Right renal cortex interstitium (tissue), 3 donors: ENCODE measurements around the gene VPS41. TPM values are rescaled to one million over a fixed set of nuclear protein-coding genes. Genes with fewer than 3 reads are reported as not detected.
"Not testable (repeated sequence)": the region's sequence is repeated elsewhere in the genome, so short reads cannot be mapped to it uniquely, and the experiment has no call there.

Experiments
- DNase-seq, 3 donors: peaks; one replicate each; pipeline ENCODE4 v3.0.0-alpha.2; 2013; ENCODE audit warnings: low read depth in 3 of 3, low spot score in 2 of 3
- polyA plus RNA-seq, 3 donors: library from polyadenylated mRNA; unstranded; fragments of 120-200 nt; gene quantifications; one replicate each; pipeline ENCODE4 v1.2.1, GENCODE V29; 2013; ENCODE audit not compliant: insufficient read length in 3 of 3

Gene VPS41
- 10 to 100 TPM; 79.0 to 86.2 (median 85.8) TPM for polyA plus RNA-seq

DNA sequence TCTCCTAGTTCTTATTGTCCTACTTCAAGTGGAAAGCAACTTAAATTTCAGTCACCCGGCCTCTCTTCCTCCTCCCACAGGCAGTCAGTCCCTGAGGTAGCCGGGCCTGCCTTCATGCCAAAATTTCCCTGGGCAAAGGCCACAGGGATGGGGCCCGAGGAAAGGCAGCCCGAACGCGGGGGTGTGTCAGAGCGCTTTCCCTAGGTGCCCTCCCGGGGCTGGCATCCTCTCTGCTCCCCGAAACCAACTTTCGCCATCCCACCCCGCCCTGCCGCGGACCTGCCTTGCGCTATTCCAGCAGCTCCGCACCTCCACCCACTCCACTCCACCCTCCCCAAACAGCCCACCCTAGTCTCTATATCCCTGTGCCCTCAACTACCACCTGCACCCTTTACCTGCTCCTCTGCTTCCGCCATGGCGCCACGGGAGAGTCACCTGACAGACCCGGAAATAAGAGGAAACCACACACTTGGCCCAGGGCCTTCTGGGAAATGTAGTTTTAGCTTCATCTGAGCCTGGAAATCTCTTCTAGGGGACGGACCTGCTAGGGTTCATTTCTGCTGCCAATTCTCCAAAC is at the start of gene VPS41:
TSS of gene VPS41 (minus strand) at position 433 of the 577 bp plus-strand sequence. CDS start at position 416, 17 bp downstream.
- DNase-seq = peak in 2 of 3 donors; percentile 69 to 76

DNA sequence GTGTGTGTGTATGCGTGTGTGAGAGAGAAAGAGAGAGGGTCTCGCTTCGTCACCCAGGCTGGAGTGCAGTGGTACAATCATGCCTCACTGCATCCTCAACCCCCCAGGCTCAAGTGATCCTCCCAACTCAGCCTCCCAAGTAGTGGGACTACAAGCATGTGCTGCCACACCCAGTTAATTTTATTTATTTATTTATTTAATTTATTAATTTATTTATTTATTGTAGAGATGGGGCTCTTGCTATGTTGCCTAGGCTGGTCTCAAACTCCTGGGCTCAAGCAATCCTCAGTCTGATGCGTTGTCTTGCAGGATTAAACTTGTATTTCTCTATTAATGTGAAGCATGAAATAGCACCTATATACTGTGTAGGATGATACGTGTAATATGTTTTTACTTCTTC is 46.9 kb upstream of the VPS41 start:
- no peak for DNase-seq

DNA sequence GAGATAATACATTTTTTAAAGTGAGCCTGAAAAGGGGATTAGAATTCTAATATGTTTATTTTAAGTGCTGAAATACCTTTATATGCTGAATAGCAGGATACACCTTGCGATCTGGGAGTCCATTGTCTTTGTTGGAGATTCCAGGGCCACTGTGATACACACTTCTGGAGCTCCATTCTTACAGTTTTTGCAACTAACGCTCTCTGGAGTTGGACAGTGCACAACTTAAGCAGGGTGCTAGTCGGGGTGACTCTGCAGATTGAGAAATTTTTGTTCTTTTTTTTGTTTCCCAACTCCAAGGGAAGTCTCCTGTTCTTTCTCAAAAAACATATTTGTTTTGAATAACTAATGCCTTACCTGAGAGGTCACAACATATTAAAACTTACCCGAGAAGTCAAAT is 45.0 kb upstream of the VPS41 start:
- DNase-seq = no peak

GRCh38 chr7:38953227-38953626 is 44.2 kb upstream of the VPS41 start:
- DNase-seq = no peak

DNA sequence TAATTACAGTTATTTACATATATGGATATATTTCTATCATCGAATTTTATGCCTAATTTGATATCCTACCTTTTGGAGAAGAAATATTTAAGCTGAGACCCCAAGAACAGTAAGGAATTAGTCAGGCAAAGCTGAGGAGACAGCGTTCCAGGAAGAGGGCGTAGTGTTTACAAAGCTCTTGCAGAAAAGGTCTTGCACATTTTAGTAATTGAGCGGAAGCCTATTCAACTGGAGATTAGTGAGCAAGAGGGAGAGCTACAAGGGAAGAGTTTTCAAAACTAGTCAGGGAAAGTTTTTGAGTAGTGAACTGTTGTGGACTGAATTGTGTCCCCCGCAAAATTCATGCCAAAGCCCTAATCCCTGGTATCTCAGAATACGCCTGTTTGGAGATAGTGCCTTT is 42.2 kb upstream of the VPS41 start:
- DNase-seq = no peak

GRCh38 chr7:38950309-38950708 is 41.3 kb upstream of the VPS41 start:
- no peak for DNase-seq

DNA sequence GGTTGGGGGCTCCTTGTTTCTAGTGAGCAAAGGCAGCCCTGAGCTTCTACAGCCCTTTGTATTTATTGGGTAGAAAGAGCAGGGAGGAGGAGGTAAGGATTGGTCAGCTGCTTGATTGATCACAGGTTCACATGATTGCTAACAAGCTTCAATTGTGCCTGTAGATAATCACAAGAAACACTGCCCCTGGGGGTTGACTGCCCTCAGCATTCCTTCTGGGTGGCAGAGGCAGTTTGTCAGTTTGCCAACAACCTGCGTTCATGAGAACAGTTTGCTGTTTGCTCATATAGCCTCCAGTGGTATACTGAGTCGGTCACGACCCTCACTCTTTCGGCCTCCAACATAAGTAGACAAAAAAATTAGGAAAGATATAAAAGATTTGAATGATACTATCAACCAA is 38.5 kb upstream of the VPS41 start:
- DNase-seq = not testable (repeated sequence)

DNA sequence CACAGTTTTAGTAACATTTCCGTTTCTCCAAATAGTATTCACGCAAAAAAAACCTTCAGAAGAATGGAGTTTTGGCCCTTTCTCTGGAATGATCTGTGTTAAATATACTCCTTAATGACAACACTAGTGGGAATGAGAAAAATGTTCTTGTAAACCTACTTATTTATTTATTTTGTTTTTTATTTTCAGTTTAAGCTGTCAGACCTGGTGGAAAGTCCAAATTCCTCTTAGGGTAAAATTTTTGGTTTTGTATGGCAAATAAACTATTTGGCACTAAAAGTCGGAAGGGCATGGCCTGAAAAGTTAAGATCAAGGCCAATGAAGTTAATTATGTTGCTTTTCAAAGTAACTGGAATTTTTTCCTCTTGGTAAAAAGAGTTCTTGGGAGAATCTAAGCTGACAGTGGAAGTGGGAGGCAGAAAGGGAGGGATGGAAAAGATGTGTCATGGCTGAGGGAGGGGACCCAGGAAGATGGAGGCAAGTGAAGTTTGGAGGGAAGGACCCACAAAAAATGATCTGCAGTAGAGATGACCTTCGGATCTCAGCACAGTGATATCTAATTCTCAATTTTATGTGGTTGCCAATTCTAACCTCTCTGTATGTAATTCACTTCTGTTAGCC is 33.5 kb upstream of the VPS41 start:
- no peak for DNase-seq

- DNase-seq = no peak
Measured at GRCh38 chr7:38940774-38941173, 31.8 kb upstream of the VPS41 start.

GRCh38 chr7:38938589-38938988 is 29.6 kb upstream of the VPS41 start:
- no peak for DNase-seq

DNA sequence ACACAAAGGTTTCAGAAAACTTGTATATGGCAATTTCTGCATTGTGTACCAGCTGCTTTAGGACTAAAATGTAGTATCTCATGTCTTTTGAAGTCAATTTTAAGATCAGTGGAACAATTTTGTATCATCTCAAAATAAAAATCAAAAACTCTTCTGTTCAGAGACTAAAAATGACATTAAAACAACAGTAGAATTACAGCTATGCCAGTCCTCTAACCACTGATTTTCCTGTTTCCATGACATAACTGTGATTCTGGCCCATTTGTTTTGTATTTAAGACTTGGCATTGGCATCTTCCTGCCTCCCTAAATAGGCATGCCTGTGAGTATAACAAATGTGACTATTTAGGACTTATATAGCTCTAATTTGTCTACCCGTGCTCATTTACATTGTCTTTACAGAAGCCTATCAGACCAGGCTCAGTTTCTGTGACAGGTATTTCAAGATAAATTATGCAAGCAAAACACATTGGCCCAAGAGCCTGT is 29.1 kb upstream of the VPS41 start:
- DNase-seq = no peak

DNA sequence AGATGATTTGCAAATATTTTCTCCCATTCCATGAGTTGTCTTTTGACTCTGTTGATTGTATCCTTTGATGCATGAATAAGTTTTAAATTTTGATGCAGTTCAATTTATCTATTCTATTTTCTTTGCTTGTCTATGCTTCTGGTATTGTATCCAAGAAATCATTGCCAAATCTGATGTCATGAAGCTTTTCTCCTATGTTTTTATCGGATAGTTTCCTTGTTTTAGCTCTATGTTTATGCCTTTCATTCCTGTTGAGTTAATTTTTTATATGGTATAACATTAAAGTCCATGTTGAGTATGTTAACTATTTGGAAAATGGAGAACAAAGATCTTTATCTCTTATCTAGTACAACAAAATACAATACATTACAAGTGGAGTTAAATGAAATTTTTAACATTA is 27.6 kb upstream of the VPS41 start:
- DNase-seq = no peak

DNA sequence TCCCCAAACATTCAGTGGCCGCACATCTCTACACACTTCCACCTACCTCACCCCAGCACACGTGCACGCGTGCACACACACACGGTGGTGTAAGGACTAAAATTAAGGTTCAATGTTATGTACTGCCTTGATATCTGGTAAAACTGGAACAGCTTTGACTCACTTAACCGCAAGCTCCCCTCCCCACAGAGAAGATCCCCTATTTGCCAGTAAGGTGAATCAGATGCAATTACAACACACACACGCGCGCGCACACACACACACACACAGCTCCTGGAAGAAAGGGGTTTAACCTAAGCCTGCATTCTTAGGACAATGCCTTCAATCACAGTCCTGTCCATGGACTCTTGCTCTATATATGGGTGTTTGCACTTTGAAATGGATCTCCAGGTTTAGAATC is 25.5 kb upstream of the VPS41 start:
- DNase-seq = no peak

- no peak for DNase-seq
Measured at GRCh38 chr7:38934051-38934450, 25.1 kb upstream of the VPS41 start.

GRCh38 chr7:38932509-38933168 is 23.6 kb upstream of the VPS41 start:
- DNase-seq = peak in 2 of 3 donors; percentile 39 to 61

GRCh38 chr7:38929460-38930171 is 20.6 kb upstream of the VPS41 start:
- DNase-seq = no peak

- DNase-seq = no peak
Measured at GRCh38 chr7:38928506-38928905, 19.5 kb upstream of the VPS41 start.

DNA sequence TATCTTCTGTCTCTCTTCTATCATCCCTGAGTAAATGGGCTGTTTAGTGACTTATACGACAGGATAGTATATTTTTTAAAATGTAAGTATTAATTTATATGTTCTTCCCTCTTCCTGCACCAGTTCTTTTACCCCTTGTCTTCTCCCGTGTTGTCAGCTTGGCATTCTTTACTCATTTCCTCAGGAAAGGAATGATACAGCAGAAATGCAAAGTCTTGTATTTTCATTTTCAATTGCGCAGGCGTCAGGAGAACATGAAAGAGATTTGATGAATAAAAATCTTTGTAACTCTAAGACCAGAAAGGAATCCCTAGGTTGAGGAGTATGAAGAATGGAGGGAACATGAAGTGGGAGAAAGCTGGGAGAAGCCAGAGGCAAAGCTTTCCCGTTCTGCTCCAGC is 18.8 kb upstream of the VPS41 start:
- no peak for DNase-seq

DNA sequence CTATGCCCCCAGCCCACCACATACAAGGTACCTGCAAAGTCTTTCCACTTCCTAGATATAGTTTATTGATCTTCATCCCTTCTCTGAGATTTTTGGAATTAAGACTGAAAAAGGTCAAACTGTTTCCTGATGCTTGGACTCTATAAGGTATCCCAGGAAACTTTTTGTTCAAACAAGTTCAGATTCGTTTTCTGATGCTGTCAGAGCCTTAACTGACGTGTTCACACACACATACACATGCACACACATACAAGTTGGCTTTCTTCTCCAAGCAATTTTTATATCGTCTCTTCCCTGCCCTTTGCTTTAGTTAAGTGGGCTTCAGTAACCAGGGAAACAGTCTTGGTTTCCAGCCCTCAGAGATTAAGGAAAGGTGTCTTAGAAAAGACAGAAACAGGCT is 11.7 kb upstream of the VPS41 start:
- no peak for DNase-seq

GRCh38 chr7:38916396-38916795 is 7.4 kb upstream of the VPS41 start:
- no peak for DNase-seq

GRCh38 chr7:38909870-38910269 is 879 bp upstream of the VPS41 start:
- DNase-seq = no peak
